Esophagus squamous epithelium (tissue), 4 donors: ENCODE results near the gene POLE3.
A peak's percentile ranks its signal among the peaks of the same experiment; 100 is the strongest.

Experiments
- POLR2A ChIP-seq, 4 donors: fragments of 450-650 bp; IDR thresholded peaks; one replicate each; pipeline ENCODE4 v1.6.1; 2017; ENCODE audit warnings: antibody characterized with exemption in 4 of 4, mild to moderate bottlenecking in 4 of 4, moderate library complexity in 3 of 4
- TF ChIP-seq, protein P1 (sequence below), 6 experiments: fragments of 450-650 bp in 4 of 6; fragments of 200-600 bp in 2 of 6; sonication (generic) in 2 of 6; IDR thresholded peaks; one replicate each; pipeline ENCODE4 v1.5.1; 2016 to 2019; ENCODE audit warnings: antibody characterized with exemption in 6 of 6, mild to moderate bottlenecking in 4 of 6, moderate library complexity in 4 of 6

DNA sequence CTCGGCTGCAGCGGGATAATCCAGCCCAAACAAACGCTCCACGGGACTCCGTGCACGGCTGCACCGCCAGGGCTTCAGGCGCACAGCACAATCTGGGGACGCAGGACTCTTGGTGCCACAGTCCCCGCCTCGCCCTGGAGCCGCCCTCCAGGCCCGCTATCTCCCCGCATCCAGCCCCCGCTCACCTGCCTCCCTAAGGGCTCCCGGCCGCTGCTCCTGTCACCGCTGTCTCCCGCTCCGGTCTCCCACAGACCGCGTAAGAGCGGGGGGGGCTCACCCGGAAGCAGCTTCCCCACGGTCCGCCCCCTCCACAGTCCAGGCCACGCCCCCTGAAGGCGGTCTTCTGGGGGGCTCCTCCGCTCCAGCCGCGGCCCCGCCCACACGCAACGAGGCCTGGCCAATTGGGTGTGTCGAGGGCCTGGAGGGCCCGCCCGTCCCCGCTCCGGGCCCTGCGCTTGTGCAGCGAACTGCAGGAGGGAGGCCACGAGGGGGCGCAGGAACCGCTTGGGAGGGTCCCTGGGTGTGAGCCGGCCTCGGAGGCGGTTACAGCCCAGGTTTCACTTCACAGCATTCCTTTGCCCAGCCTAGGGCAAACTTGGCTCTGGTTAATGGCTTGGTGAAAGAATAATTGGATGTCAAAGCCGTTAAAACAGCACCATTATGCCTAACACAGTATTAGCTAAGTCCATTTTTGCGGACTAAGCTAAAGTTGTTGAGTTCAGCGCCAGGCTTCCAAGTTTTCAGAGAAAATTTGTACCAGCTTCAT lies 9.3 kb downstream of the POLE3 start, which contains the start of gene ALAD:
- TF ChIP-seq POLR2A (IDR thresholded peaks at IDR 0.05), result peak in 2 of 4 donors; percentile 13 to 72
- TF ChIP-seq, protein P1, sequence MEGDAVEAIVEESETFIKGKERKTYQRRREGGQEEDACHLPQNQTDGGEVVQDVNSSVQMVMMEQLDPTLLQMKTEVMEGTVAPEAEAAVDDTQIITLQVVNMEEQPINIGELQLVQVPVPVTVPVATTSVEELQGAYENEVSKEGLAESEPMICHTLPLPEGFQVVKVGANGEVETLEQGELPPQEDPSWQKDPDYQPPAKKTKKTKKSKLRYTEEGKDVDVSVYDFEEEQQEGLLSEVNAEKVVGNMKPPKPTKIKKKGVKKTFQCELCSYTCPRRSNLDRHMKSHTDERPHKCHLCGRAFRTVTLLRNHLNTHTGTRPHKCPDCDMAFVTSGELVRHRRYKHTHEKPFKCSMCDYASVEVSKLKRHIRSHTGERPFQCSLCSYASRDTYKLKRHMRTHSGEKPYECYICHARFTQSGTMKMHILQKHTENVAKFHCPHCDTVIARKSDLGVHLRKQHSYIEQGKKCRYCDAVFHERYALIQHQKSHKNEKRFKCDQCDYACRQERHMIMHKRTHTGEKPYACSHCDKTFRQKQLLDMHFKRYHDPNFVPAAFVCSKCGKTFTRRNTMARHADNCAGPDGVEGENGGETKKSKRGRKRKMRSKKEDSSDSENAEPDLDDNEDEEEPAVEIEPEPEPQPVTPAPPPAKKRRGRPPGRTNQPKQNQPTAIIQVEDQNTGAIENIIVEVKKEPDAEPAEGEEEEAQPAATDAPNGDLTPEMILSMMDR (IDR thresholded peaks at IDR 0.05), result peak; percentile 90 to 98 (median 96)
